Neural progenitor cell (in vitro differentiated cells): ENCODE data around the gene TSHZ3. TPM values are rescaled to one million over a fixed set of nuclear protein-coding genes. Genes with fewer than 3 reads are reported as not detected.

Experiments used
- DNase-seq: peaks from one replicate; pipeline ENCODE4 v3.0.0-alpha.2; 2016; ENCODE audit warnings: low spot score
- H2AFZ ChIP-seq: fragments of 200-600 bp; sonication (generic); replicated peaks from 2 replicates; pipeline ENCODE4 v1.6.1; 2016; ENCODE audit warnings: antibody characterized with exemption
- H3F3A ChIP-seq: fragments of 200-600 bp; sonication (generic); 2 replicates; pipeline ENCODE4 v1.6.1; 2016; ENCODE audit warnings: antibody characterized with exemption, low read depth
- H3K27ac ChIP-seq: fragments of 200-600 bp; sonication (generic); 2 replicates; pipeline ENCODE4 v1.5.1; 2016; ENCODE audit warnings: mild to moderate bottlenecking
- H3K27me3 ChIP-seq: fragments of 200-600 bp; sonication (generic); 2 replicates; pipeline ENCODE4 v1.6.1; 2016; ENCODE audit warnings: mild to moderate bottlenecking, moderate library complexity
- H3K36me3 ChIP-seq: fragments of 200-600 bp; sonication (generic); 2 replicates; pipeline ENCODE4 v1.5.1; 2016
- H3K4me1 ChIP-seq: fragments of 200-600 bp; sonication (generic); 2 replicates; pipeline ENCODE4 v1.6.1; 2016; ENCODE audit warnings: mixed run types
- H3K4me2 ChIP-seq: fragments of 200-600 bp; sonication (generic); 2 replicates; pipeline ENCODE4 v1.6.1; 2016
- H3K4me3 ChIP-seq: fragments of 200-600 bp; sonication (generic); 2 replicates; pipeline ENCODE4 v1.5.1; 2016
- H3K79me2 ChIP-seq: fragments of 200-600 bp; sonication (generic); 2 replicates; pipeline ENCODE4 v1.6.1; 2016; ENCODE audit warnings: low read depth
- H3K9ac ChIP-seq: fragments of 200-600 bp; sonication (generic); 2 replicates; pipeline ENCODE4 v1.6.1; 2016
- H3K9me3 ChIP-seq: fragments of 200-600 bp; sonication (generic); 2 replicates; pipeline ENCODE4 v1.5.1; 2016; ENCODE audit warnings: low read depth
- H4K20me1 ChIP-seq: fragments of 200-600 bp; sonication (generic); 2 replicates; pipeline ENCODE4 v1.6.1; 2016; ENCODE audit warnings: low read depth
- H3K27ac Mint-ChIP-seq: 3 replicates; pipeline ENCODE4 v1.8.0; 2021; ENCODE audit warnings: mixed read lengths
- H3K27me3 Mint-ChIP-seq: 2 replicates; pipeline ENCODE4 v1.8.0; 2022; ENCODE audit warnings: low read depth, mild to moderate bottlenecking, inconsistent platforms, moderate library complexity, mixed read lengths; ENCODE audit not compliant: insufficient read depth
- H3K36me3 Mint-ChIP-seq: 3 replicates; pipeline ENCODE4 v1.8.0; 2021; ENCODE audit warnings: mixed read lengths
- H3K4me1 Mint-ChIP-seq: 3 replicates; pipeline ENCODE4 v1.8.0; 2021; ENCODE audit warnings: mixed read lengths
- H3K4me3 Mint-ChIP-seq: 3 replicates; pipeline ENCODE4 v1.8.0; 2021; ENCODE audit warnings: mild to moderate bottlenecking, moderate library complexity, mixed read lengths
- H3K9me3 Mint-ChIP-seq: 3 replicates; pipeline ENCODE4 v1.8.0; 2020; ENCODE audit warnings: mixed read lengths
- EZH2 ChIP-seq: fragments of 200-600 bp; sonication (generic); IDR thresholded peaks from 2 replicates; pipeline ENCODE4 v1.6.1; 2017; ENCODE audit warnings: antibody characterized with exemption, mild to moderate bottlenecking, moderate library complexity
- EZH2phosphoT487 ChIP-seq: fragments of 200-600 bp; sonication (generic); IDR thresholded peaks from 2 replicates; pipeline ENCODE4 v1.6.1; 2017; ENCODE audit warnings: antibody characterized with exemption
- total RNA-seq: library from RNA; depleted of rRNA; stranded (reverse); fragments of >200 nt; gene quantifications from 2 replicates; pipeline ENCODE4 v1.2.3, GENCODE V29; 2015; ENCODE audit warnings: low replicate concordance
- TF ChIP-seq, protein P1 (sequence below): fragments of 200-600 bp; sonication (generic); IDR thresholded peaks from 2 replicates; pipeline ENCODE4 v1.5.1; 2017; ENCODE audit warnings: antibody characterized with exemption, mild to moderate bottlenecking

Gene TSHZ3
- total RNA-seq, 1 donor from 2014 or later: 0.60 TPM

DNA sequence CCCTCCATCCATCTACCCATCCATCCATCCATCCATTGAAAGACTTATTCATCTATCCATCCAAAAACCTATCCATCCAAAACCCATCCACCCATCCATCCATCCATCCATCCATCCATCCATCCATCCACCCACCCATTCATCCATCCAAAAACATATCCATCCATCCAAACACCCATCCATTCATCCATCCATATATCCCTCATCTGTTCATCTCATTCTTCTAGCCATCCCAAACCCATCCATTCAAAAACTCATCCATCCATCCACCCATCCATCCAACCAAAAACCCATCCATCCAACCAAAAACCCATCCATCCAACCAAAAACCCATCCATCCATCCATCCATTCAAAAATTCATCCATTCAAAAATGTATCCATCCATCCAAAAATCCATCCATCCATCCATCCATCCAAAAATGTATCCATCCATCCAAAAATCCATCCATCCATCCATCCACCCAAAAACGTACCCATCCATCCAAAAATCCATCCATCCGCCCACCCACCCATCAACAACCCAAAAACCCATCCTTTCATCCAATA, 56.5 kb downstream of the TSHZ3 start:
- no peak overlapping the region for H2AFZ ChIP-seq
- H3F3A ChIP-seq: no peaks in the 10 kb centered on the region
- H3K9me3 ChIP-seq: no peaks in the 10 kb centered on the region
- Mint-ChIP-seq H3K36me3 (peaks cover 2% of the 10 kb centered on the region), H3K4me1 (peaks cover 12% of the 10 kb centered on the region), H3K4me3 (no peak overlapping the region), H3K9me3 (peaks cover 2% of the 10 kb centered on the region), H3K27me3 (peaks cover 6% of the 10 kb centered on the region), H3K27ac (no peak overlapping the region)
- no peaks in the 10 kb centered on the region for H3K27me3 ChIP-seq
- no peak overlapping the region for H3K4me2 ChIP-seq
- no peak overlapping the region for H3K4me3 ChIP-seq
- H3K36me3 ChIP-seq: no peaks in the 10 kb centered on the region
- no peak overlapping the region for H3K9ac ChIP-seq
- H3K27ac ChIP-seq: no peak overlapping the region
- no peaks in the 10 kb centered on the region for H4K20me1 ChIP-seq
- no peak for DNase-seq
- TF ChIP-seq, protein P1, sequence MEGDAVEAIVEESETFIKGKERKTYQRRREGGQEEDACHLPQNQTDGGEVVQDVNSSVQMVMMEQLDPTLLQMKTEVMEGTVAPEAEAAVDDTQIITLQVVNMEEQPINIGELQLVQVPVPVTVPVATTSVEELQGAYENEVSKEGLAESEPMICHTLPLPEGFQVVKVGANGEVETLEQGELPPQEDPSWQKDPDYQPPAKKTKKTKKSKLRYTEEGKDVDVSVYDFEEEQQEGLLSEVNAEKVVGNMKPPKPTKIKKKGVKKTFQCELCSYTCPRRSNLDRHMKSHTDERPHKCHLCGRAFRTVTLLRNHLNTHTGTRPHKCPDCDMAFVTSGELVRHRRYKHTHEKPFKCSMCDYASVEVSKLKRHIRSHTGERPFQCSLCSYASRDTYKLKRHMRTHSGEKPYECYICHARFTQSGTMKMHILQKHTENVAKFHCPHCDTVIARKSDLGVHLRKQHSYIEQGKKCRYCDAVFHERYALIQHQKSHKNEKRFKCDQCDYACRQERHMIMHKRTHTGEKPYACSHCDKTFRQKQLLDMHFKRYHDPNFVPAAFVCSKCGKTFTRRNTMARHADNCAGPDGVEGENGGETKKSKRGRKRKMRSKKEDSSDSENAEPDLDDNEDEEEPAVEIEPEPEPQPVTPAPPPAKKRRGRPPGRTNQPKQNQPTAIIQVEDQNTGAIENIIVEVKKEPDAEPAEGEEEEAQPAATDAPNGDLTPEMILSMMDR: no peak
- TF ChIP-seq EZH2phosphoT487 (no peak), EZH2 (no peak)
- H3K79me2 ChIP-seq: no peaks in the 10 kb centered on the region
- peaks cover 6% of the 10 kb centered on the region for H3K4me1 ChIP-seq

- H3K27me3 Mint-ChIP-seq: peaks cover 7% of the 10 kb centered on the region
- DNase-seq: no peak
- Histone ChIP-seq H3F3A (no peaks in the 10 kb centered on the region), H3K9me3 (no peaks in the 10 kb centered on the region), H3K4me2 (no peak overlapping the region), H3K27me3 (no peaks in the 10 kb centered on the region), H3K27ac (no peak overlapping the region), H3K9ac (no peak overlapping the region), H3K4me1 (peaks cover 6% of the 10 kb centered on the region), H4K20me1 (no peaks in the 10 kb centered on the region), H3K36me3 (no peaks in the 10 kb centered on the region), H2AFZ (no peak overlapping the region), H3K79me2 (no peaks in the 10 kb centered on the region), H3K4me3 (no peak overlapping the region)
- peaks cover 12% of the 10 kb centered on the region for H3K4me1 Mint-ChIP-seq
- H3K36me3 Mint-ChIP-seq: peaks cover 2% of the 10 kb centered on the region
- TF ChIP-seq EZH2 (no peak), EZH2phosphoT487 (no peak)
- TF ChIP-seq, protein P1: no peak
- no peak overlapping the region for H3K27ac Mint-ChIP-seq
- H3K4me3 Mint-ChIP-seq: no peak overlapping the region
- peaks cover 2% of the 10 kb centered on the region for H3K9me3 Mint-ChIP-seq
Observed at GRCh38 chr19:31290931-31291590, 58.2 kb downstream of the TSHZ3 start.

DNA sequence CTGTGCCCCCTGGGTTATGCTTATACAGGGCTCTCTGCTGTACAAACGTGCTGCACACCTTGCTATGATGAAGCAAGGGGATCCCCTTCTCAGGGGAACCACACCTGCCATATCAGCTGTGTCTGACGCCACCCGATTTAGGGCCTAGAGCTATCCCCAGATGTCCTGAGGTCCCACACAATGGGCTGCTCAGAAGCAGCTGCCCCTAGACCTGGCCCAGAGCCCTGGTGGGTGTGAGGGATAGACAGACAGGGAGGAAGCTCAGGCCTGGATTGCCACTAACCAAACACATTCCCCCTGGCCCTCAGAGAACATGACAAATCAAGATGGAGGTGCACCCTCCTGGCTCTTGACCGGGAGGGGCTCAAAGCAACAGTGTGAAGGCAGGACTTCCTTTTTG, 59.3 kb downstream of the TSHZ3 start:
- no peak for DNase-seq
- no peaks in the 10 kb centered on the region for H3F3A ChIP-seq
- peaks cover 8% of the 10 kb centered on the region for H3K27me3 Mint-ChIP-seq
- TF ChIP-seq, protein P1: no peak
- H3K9me3 ChIP-seq: no peaks in the 10 kb centered on the region
- peaks cover 6% of the 10 kb centered on the region for H3K4me1 ChIP-seq
- H2AFZ ChIP-seq: no peak overlapping the region
- no peak overlapping the region for H3K4me2 ChIP-seq
- no peak overlapping the region for H3K4me3 Mint-ChIP-seq
- no peaks in the 10 kb centered on the region for H3K27me3 ChIP-seq
- no peak overlapping the region for H3K4me3 ChIP-seq
- H3K79me2 ChIP-seq: no peaks in the 10 kb centered on the region
- no peaks in the 10 kb centered on the region for H4K20me1 ChIP-seq
- H3K4me1 Mint-ChIP-seq: peaks cover 15% of the 10 kb centered on the region
- H3K27ac Mint-ChIP-seq: no peak overlapping the region
- H3K9me3 Mint-ChIP-seq: no peaks in the 10 kb centered on the region
- no peak overlapping the region for H3K9ac ChIP-seq
- no peaks in the 10 kb centered on the region for H3K36me3 ChIP-seq
- H3K36me3 Mint-ChIP-seq: no peaks in the 10 kb centered on the region
- no peak overlapping the region for H3K27ac ChIP-seq
